K562 (cell line): ENCODE measurements around the gene HEATR1. TPM values are rescaled to one million over a fixed set of nuclear protein-coding genes. Genes with fewer than 3 reads are reported as not detected.
A peak's percentile ranks its signal among the peaks of the same experiment; 100 is the strongest.

Experiments used
- BRD9 ChIP-seq: fragments of 450-650 bp; IDR thresholded peaks from 2 replicates; pipeline ENCODE4 v1.6.1; 2018; ENCODE audit warnings: low read depth; ENCODE audit not compliant: partially characterized antibody
- BRF1 ChIP-seq: IDR thresholded peaks from 3 replicates; pipeline ENCODE4 v1.6.1; 2011; ENCODE audit warnings: borderline replicate concordance, mild to moderate bottlenecking; ENCODE audit not compliant: insufficient read length; ENCODE audit errors: extremely low read depth
- C11orf30 ChIP-seq: fragments of 450-650 bp; IDR thresholded peaks from 2 replicates; pipeline ENCODE4 v1.6.1; 2016; ENCODE audit warnings: low read depth, mild to moderate bottlenecking
- CHD1 ChIP-seq: fragments of 200-600 bp; sonication (generic); IDR thresholded peaks from one replicate; pipeline ENCODE4 v1.6.1; 2012; ENCODE audit warnings: mild to moderate bottlenecking, moderate library complexity, low read length, inconsistent platforms
- GTF2F1 ChIP-seq: IDR thresholded peaks from 2 replicates; pipeline ENCODE4 v1.6.1; 2011; ENCODE audit warnings: low read depth, low read length, improper control_type of control experiment
- KLF1 ChIP-seq: fragments of 450-650 bp; IDR thresholded peaks from 2 replicates; pipeline ENCODE4 v1.6.1; 2016; ENCODE audit warnings: missing genetic modification characterization, missing compliant biosample characterization
- PBX2 ChIP-seq, 2 experiments: IDR thresholded peaks in 1 of 2; conservative IDR thresholded peaks in 1 of 2; 2 replicates each; pipeline ENCODE4 v1.6.1; 2016; ENCODE audit warnings: low read depth in 2 of 2, mild to moderate bottlenecking in 1 of 2, missing compliant biosample characterization in 1 of 2, missing genetic modification characterization in 1 of 2, moderate library complexity in 1 of 2
- POLR2B ChIP-seq: fragments of 450-650 bp; IDR thresholded peaks from 2 replicates; pipeline ENCODE4 v1.6.1; 2018; ENCODE audit warnings: low read depth; ENCODE audit not compliant: partially characterized antibody
- POLR3A ChIP-seq: IDR thresholded peaks from 2 replicates; pipeline ENCODE4 v1.6.1; 2011; ENCODE audit warnings: borderline replicate concordance, mild to moderate bottlenecking, moderate library complexity; ENCODE audit not compliant: insufficient read length, insufficient read depth; ENCODE audit errors: extremely low read depth
- SMAD2 ChIP-seq: fragments of 150-350 bp; IDR thresholded peaks from 2 replicates; pipeline ENCODE4 v1.6.1; 2014; ENCODE audit warnings: low read depth, mild to moderate bottlenecking, low read length
- TAF7 ChIP-seq: fragments of 450-650 bp; IDR thresholded peaks from 2 replicates; pipeline ENCODE4 v1.6.1; 2016; ENCODE audit warnings: missing genetic modification characterization, missing compliant biosample characterization
- TEAD4 ChIP-seq, 2 experiments: sonication (generic) in 1 of 2; formaldehyde crosslinking in 1 of 2; IDR thresholded peaks; 2 replicates each; pipeline versions ENCODE4 v1.6.1 to v1.8.0; 2012 to 2022; ENCODE audit warnings: borderline replicate concordance in 1 of 2, inconsistent platforms in 1 of 2, low read length in 1 of 2, mild to moderate bottlenecking in 1 of 2, missing genetic modification reagents in 1 of 2
- XRCC3 ChIP-seq: fragments of 450-650 bp; IDR thresholded peaks from 2 replicates; pipeline ENCODE4 v1.6.1; 2017; ENCODE audit warnings: mild to moderate bottlenecking, moderate library complexity
- YBX1 ChIP-seq: fragments of 450-650 bp; IDR thresholded peaks from 2 replicates; pipeline ENCODE4 v1.7.1; 2016; ENCODE audit warnings: mild to moderate bottlenecking
- ZC3H8 ChIP-seq: fragments of 450-650 bp; IDR thresholded peaks from 2 replicates; pipeline ENCODE4 v1.6.1; 2017
- ZNF232 ChIP-seq: sonication (generic); formaldehyde crosslinking; IDR thresholded peaks from 2 replicates; pipeline ENCODE4 v1.8.0; 2022; ENCODE audit warnings: mild to moderate bottlenecking, missing genetic modification reagents
- ZNF239 ChIP-seq: fragments of 250-450 bp; sonication (Bioruptor Pico); IDR thresholded peaks from 2 replicates; pipeline ENCODE4 v1.4.0; 2020; ENCODE audit warnings: mild to moderate bottlenecking
- polyA plus RNA-seq, 8 experiments: library from polyadenylated mRNA; depleted of rRNA in 4 of 8; stranded (reverse) in 5 of 8; unstranded in 3 of 8; fragments of >200 nt; fragmentation: Nextera tagmentation in 2 of 8; fragmentation: Illumina TruSeq in 1 of 8; extraction: Ambion mirVana in 2 of 8; extraction: Trizol in 1 of 8; gene quantifications; 2 replicates each; pipeline versions ENCODE4 v1.2.1 to v1.2.3, GENCODE V29; 2011 to 2014; ENCODE audit warnings: inconsistent platforms in 1 of 8, missing spikeins in 1 of 8
- total RNA-seq, 7 experiments: library from RNA; depleted of rRNA in 6 of 7; stranded (reverse); fragments of >200 nt in 6 of 7; fragmentation: Illumina TruSeq in 2 of 7; extraction: Trizol in 2 of 7; gene quantifications; 2 replicates each; pipeline versions ENCODE4 v1.2.1 to v1.2.3, GENCODE V29; 2011 to 2021; ENCODE audit warnings: low replicate concordance in 1 of 7
- TF ChIP-seq, protein P1 (sequence below): fragments of 450-650 bp; formaldehyde crosslinking; IDR thresholded peaks from 2 replicates; pipeline ENCODE4 v1.4.0; 2020; ENCODE audit warnings: mild to moderate bottlenecking
- TF ChIP-seq, protein P2 (sequence below), 2 experiments: fragments of 450-650 bp; IDR thresholded peaks; 2 replicates each; pipeline ENCODE4 v1.6.1; 2018; ENCODE audit warnings: mild to moderate bottlenecking in 2 of 2, low read depth in 1 of 2; ENCODE audit not compliant: partially characterized antibody in 2 of 2

The HEATR1 gene
- total and polyA plus RNA-seq, 9 of the 15 experiments (the other 6 are each of a cell fraction or from before 2014, with no cell fraction given) = 28.3 to 108 (median 50.9) TPM

DNA sequence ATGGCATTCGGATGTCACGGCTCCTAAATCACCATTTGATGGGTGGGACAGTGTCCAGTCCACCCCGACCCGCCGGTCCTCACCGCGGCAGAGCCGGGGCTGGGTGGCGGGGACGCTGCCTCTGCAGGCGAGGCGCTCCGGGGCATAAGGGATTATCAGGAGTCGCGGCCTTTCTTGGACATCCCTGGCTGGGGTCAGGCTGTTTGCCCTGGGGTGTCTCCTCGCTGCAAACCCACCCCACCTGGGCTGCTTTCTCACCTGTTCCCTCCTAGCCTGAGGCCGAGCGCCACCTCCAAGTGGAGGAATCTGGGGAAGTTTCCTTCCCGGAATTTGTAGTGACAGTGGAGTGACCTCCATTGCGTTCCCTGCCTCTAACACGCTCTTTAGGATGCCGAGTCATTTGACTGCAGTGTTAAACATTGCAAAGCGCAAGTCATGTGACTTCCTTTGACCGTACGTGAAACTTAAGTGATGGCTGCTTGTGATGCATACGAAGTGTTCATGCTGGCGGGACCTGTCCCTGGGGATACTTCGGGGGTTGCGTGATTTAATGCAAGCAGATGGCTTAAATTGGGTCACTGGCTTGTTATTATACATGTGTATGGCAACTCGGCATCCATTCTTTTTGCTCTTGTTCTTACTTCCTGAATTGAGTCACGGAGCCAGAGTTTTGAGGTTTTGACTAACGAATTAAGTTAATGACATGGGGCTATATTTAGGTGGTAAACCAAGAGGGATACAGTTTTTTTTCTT is 80.0 kb downstream of the HEATR1 start (continued):
- TF ChIP-seq, protein P1, sequence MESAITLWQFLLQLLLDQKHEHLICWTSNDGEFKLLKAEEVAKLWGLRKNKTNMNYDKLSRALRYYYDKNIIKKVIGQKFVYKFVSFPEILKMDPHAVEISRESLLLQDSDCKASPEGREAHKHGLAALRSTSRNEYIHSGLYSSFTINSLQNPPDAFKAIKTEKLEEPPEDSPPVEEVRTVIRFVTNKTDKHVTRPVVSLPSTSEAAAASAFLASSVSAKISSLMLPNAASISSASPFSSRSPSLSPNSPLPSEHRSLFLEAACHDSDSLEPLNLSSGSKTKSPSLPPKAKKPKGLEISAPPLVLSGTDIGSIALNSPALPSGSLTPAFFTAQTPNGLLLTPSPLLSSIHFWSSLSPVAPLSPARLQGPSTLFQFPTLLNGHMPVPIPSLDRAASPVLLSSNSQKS = no peak
- TF ChIP-seq BRF1 (no peak), ZNF239 (CRISPR knock-in tag) (peak; percentile 64), C11orf30 (peak; percentile 91), KLF1 (no peak), PBX2 (CRISPR knock-in tag; IDR thresholded peaks at IDR 0.05; ENCODE audit: low read depth) (no peak), PBX2 (tag; conservative IDR thresholded peaks at IDR 0.05; ENCODE audit: low read depth) (no peak), XRCC3 (no peak), TAF7 (tag) (peak; percentile 53), ZC3H8 (no peak), POLR3A (no peak), BRD9 (peak; percentile 61), TEAD4 (IDR thresholded peaks at IDR 0.05; ENCODE audit: low read length) (peak; percentile 68; the same call in 1 of the 2 replicates), TEAD4 (CRISPR knock-in tag; IDR thresholded peaks at IDR 0.05; ENCODE audit: borderline replicate concordance) (no peak), GTF2F1 (no peak), POLR2B (peak; percentile 67), SMAD2 (no peak), ZNF232 (CRISPR knock-in tag) (peak; percentile 65; the same call in 1 of the 2 replicates), CHD1 (no peak), YBX1 (no peak)
- TF ChIP-seq, protein P2, sequence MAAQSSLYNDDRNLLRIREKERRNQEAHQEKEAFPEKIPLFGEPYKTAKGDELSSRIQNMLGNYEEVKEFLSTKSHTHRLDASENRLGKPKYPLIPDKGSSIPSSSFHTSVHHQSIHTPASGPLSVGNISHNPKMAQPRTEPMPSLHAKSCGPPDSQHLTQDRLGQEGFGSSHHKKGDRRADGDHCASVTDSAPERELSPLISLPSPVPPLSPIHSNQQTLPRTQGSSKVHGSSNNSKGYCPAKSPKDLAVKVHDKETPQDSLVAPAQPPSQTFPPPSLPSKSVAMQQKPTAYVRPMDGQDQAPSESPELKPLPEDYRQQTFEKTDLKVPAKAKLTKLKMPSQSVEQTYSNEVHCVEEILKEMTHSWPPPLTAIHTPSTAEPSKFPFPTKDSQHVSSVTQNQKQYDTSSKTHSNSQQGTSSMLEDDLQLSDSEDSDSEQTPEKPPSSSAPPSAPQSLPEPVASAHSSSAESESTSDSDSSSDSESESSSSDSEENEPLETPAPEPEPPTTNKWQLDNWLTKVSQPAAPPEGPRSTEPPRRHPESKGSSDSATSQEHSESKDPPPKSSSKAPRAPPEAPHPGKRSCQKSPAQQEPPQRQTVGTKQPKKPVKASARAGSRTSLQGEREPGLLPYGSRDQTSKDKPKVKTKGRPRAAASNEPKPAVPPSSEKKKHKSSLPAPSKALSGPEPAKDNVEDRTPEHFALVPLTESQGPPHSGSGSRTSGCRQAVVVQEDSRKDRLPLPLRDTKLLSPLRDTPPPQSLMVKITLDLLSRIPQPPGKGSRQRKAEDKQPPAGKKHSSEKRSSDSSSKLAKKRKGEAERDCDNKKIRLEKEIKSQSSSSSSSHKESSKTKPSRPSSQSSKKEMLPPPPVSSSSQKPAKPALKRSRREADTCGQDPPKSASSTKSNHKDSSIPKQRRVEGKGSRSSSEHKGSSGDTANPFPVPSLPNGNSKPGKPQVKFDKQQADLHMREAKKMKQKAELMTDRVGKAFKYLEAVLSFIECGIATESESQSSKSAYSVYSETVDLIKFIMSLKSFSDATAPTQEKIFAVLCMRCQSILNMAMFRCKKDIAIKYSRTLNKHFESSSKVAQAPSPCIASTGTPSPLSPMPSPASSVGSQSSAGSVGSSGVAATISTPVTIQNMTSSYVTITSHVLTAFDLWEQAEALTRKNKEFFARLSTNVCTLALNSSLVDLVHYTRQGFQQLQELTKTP (IDR thresholded peaks at IDR 0.05; ENCODE audit: low read depth in 1 of 2, partially characterized antibody in 2 of 2) = peak in 1 of 2 experiments; percentile 54
